Measurements from ENCODE around the gene LRRC43.

DNA sequence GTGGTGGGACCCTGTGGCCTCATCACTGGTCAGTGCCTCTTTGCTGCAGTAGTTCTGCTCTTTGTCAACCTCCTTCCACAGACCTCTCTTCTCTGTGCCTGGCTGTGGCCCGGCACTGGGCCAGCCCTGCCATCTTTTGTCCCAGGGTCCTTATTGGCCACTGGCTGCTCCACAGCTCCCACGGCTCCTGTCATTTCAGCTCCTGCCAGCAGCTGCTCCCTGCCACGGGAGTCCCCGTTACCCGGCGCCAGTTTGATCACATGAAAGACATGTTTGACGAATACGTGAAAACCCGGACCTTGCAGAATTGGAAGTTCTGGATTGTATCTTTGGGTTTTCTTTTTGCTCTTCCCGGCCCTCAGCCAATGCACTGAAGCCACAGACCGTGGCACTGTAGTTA is 44.3 kb upstream of the LRRC43 start:
- TF ChIP-seq, protein P1, sequence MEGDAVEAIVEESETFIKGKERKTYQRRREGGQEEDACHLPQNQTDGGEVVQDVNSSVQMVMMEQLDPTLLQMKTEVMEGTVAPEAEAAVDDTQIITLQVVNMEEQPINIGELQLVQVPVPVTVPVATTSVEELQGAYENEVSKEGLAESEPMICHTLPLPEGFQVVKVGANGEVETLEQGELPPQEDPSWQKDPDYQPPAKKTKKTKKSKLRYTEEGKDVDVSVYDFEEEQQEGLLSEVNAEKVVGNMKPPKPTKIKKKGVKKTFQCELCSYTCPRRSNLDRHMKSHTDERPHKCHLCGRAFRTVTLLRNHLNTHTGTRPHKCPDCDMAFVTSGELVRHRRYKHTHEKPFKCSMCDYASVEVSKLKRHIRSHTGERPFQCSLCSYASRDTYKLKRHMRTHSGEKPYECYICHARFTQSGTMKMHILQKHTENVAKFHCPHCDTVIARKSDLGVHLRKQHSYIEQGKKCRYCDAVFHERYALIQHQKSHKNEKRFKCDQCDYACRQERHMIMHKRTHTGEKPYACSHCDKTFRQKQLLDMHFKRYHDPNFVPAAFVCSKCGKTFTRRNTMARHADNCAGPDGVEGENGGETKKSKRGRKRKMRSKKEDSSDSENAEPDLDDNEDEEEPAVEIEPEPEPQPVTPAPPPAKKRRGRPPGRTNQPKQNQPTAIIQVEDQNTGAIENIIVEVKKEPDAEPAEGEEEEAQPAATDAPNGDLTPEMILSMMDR (conservative IDR thresholded peaks at IDR 0.05): no peak
- no peak for TF ChIP-seq ZFX (IDR thresholded peaks at IDR 0.05)
